GM18867 (cell line): ENCODE data around the gene DYNLRB2.

Experiments used
- ATAC-seq: cut with Tn5 transposase; IDR thresholded peaks from one replicate; pipeline ENCODE4 v1.9.1; 2021; ENCODE audit warnings: mild to moderate bottlenecking, moderate library complexity; ENCODE audit not compliant: unreplicated experiment

Gene DYNLRB2

DNA sequence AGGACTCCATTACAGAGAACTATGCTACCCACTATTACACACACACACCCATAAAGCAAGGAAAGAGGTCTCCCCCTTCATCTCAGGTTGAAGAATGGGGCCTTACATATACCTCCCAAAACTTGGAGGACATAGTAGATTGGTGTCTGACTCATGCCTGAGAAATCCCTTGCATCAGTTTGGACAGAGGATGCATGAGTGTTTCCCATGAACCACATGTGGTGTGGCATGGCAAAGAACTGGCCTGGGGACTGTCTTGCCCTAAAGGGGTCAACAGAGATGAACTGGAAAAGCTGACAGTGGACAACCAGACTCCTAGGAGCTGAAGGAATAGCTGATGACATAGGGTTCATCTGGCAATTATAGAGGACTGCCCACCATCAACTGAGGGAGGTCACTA, 54.0 kb downstream of the DYNLRB2 start:
- no peak for ATAC-seq

DNA sequence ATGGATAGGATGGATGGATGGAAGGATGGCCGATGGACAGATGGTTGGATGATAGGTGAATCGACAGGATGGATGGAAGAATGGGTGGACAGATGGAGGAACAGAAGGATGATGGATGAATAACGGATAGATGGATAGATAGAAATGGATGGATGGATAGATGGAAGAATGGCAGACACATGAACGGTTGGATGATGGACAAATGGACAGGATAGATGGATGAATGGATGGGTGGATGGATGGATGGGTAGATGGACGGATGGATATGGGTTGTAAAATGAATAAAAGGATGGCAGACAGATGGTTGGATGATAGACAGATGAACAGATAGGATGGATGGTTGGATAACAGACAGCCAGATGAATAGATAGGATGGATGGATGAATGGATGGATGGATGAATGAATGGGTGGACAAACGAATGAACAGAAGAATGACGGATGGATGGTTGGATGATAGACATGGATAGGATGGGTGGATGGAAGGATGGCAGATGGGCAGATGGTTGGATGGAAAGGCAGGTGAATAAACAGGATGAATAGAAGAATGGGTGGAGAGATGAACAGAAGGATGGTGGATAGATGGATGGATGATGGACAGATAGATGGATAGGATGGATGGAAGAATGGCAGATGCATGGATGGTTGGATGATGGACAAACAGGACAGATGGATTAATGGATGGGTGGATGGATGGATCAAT, 55.9 kb downstream of the DYNLRB2 start:
- no peak for ATAC-seq

DNA sequence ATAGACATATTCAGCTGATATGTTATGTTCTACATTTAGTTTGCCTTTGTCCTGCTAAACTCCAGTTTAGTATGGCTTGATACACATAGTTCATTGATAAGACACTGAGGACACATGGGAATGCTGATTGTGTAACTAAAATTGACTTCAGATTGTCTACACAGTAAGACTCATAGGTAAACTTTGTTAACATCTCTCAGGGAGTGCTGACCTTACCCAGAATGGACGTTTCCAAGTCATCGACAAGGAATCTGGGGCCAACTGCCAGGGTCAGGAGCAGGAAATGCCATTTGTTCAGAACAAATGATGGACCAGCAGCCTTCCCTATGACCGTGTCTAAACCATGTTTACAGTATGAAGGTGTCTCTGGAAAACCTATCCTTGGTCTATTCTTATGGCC, 58.7 kb downstream of the DYNLRB2 start:
- ATAC-seq = no peak
